GM12892 (cell line): Measurements from ENCODE around the gene LRRTM4.

Source experiments
- POLR2A ChIP-seq: IDR thresholded peaks from 2 replicates; pipeline ENCODE4 v1.6.1; 2011; ENCODE audit warnings: low read depth, low read length, control low read depth
- POLR2AphosphoS5 ChIP-seq: IDR thresholded peaks from 2 replicates; pipeline ENCODE4 v1.6.1; 2011; ENCODE audit warnings: low read depth, low read length, control low read depth
- TAF1 ChIP-seq: IDR thresholded peaks from 2 replicates; pipeline ENCODE4 v1.6.1; 2011; ENCODE audit warnings: low read depth, mild to moderate bottlenecking, control low read depth, low read length, borderline replicate concordance

GRCh38 chr2:77522888-77523287, 712 bp upstream of the LRRTM4 start:
- TF ChIP-seq POLR2A (no peak), TAF1 (no peak), POLR2AphosphoS5 (no peak)
